ENCODE results near the gene ABHD16B. TPM values are rescaled to one million over a fixed set of nuclear protein-coding genes. Genes with fewer than 3 reads are reported as not detected.

ABHD16B gene
- total and polyA plus RNA-seq, 8 donors = 0.12 to 0.53 TPM; not detected in 6

GRCh38 chr20:63861981-63862901 lies 943 bp downstream of the ABHD16B start:
- no peak overlapping the region for H3K4me3 ChIP-seq
- FAIRE-seq (no peak), DNase-seq (peak in 2 of 6 donors; percentile 60 to 81), ATAC-seq (no peak)
- peaks cover 5 to 14% (median 6%) of the 10 kb centered on the region in 3 donors for H3K4me1 ChIP-seq
- TF ChIP-seq CTCF (IDR thresholded peaks at IDR 0.05) = no peak
- WGBS, 2 donors = 96 to 98% methylated on average over 91 to 95 of the region's 95 CpGs
- no peaks in the 10 kb centered on the region for H3K27me3 ChIP-seq
- intact Hi-C loops (cut with DNase I) = no loop called here
- H3K36me3 ChIP-seq = peaks cover 0 to 5% (median 0%) of the 10 kb centered on the region in 3 donors
- H3K27ac ChIP-seq = no peak overlapping the region
- no peaks in the 10 kb centered on the region for H3K9me3 ChIP-seq

GRCh38 chr20:63863021-63863797 lies 1.9 kb downstream of the ABHD16B start:
- Histone ChIP-seq H3K4me3 (peak overlapping the region; percentile 89 to 95 (median 92)), H3K9me3 (no peaks in the 10 kb centered on the region), H3K27me3 (no peaks in the 10 kb centered on the region), H3K27ac (peak overlapping the region; percentile 87 to 94 (median 90)), H3K4me1 (peaks cover 5 to 14% (median 6%) of the 10 kb centered on the region in 3 donors), H3K36me3 (peaks cover 0 to 5% (median 0%) of the 10 kb centered on the region in 3 donors)
- DNase-seq (no peak), ATAC-seq (no peak), FAIRE-seq (no peak)
- 75 to 79% methylated on average over 18 of the region's 18 CpGs for WGBS, 2 donors
- intact Hi-C loops (cut with DNase I) = no loop called here
- no peak for TF ChIP-seq CTCF (IDR thresholded peaks at IDR 0.05)

- FAIRE-seq = no peak
- H3K4me3 ChIP-seq = peak overlapping the region; percentile 89 to 95 (median 92)
- no peaks in the 10 kb centered on the region for H3K9me3 ChIP-seq
- WGBS, 2 donors = 1 to 2% methylated on average over 38 of the region's 38 CpGs
- intact Hi-C loops (cut with DNase I) = no loop called here
- peaks cover 5 to 14% (median 6%) of the 10 kb centered on the region in 3 donors for H3K4me1 ChIP-seq
- peak; percentile 74 to 87 (median 80) for ATAC-seq
- no peaks in the 10 kb centered on the region for H3K27me3 ChIP-seq
- peak in 3 of 4 donors; percentile 18 to 34 (median 26) for TF ChIP-seq CTCF (IDR thresholded peaks at IDR 0.05)
- peak overlapping the region; percentile 87 to 94 (median 90) for H3K27ac ChIP-seq
- H3K36me3 ChIP-seq = peaks cover 0 to 5% (median 0%) of the 10 kb centered on the region in 3 donors
- DNase-seq = peak; percentile 74 to 92 (median 81)
Observed at GRCh38 chr20:63863798-63864544, 2.7 kb downstream of the ABHD16B start.

- DNase-seq = no peak
- ATAC-seq = no peak
- intact Hi-C loops (cut with DNase I) = no loop called here
- FAIRE-seq = no peak
- H3K36me3 ChIP-seq = peaks cover 3 to 10% (median 5%) of the 10 kb centered on the region in 3 donors
- peak overlapping the region; percentile 87 to 94 (median 90) for H3K27ac ChIP-seq
- no peak for TF ChIP-seq CTCF (IDR thresholded peaks at IDR 0.05)
- H3K27me3 ChIP-seq = no peaks in the 10 kb centered on the region
- 1% methylated on average over 25 of the region's 25 CpGs for WGBS, 2 donors
- H3K4me1 ChIP-seq = peaks cover 5 to 14% (median 6%) of the 10 kb centered on the region in 3 donors
- no peaks in the 10 kb centered on the region for H3K9me3 ChIP-seq
- peak overlapping the region; percentile 89 to 95 (median 92) for H3K4me3 ChIP-seq
Observed at GRCh38 chr20:63864545-63864977, 3.3 kb downstream of the ABHD16B start.

Data from pancreas (tissue), 10 donors.